Glutamatergic neuron (in vitro differentiated cells): ENCODE data around the gene ELAVL3. TPM values are rescaled to one million over a fixed set of nuclear protein-coding genes. Genes with fewer than 3 reads are reported as not detected.

Source experiments
- DNase-seq: peaks from one replicate; pipeline ENCODE4 v3.0.0; 2022
- H3K27ac Mint-ChIP-seq: one replicate; pipeline ENCODE4 v1.8.0; 2020; ENCODE audit warnings: mild to moderate bottlenecking, mixed read lengths, inconsistent platforms; ENCODE audit not compliant: unreplicated experiment
- H3K27me3 Mint-ChIP-seq: one replicate; pipeline ENCODE4 v1.8.0; 2020; ENCODE audit warnings: mild to moderate bottlenecking, moderate library complexity, mixed read lengths, inconsistent platforms; ENCODE audit not compliant: unreplicated experiment
- H3K36me3 Mint-ChIP-seq: one replicate; pipeline ENCODE4 v1.8.0; 2020; ENCODE audit warnings: mild to moderate bottlenecking, mixed read lengths, inconsistent platforms; ENCODE audit not compliant: unreplicated experiment
- H3K4me1 Mint-ChIP-seq: one replicate; pipeline ENCODE4 v1.8.0; 2020; ENCODE audit warnings: mild to moderate bottlenecking, low read depth, mixed read lengths, inconsistent platforms; ENCODE audit not compliant: unreplicated experiment
- H3K4me3 Mint-ChIP-seq: one replicate; pipeline ENCODE4 v1.8.0; 2020; ENCODE audit warnings: mild to moderate bottlenecking, mixed read lengths, inconsistent platforms; ENCODE audit not compliant: unreplicated experiment
- H3K9me3 Mint-ChIP-seq: one replicate; pipeline ENCODE4 v1.8.0; 2020; ENCODE audit warnings: mild to moderate bottlenecking, moderate library complexity, mixed read lengths, inconsistent platforms; ENCODE audit not compliant: unreplicated experiment
- CTCF ChIP-seq: fragments of 200-600 bp; sonication (generic); IDR thresholded peaks from one replicate; pipeline ENCODE4 v1.5.0; 2021; ENCODE audit not compliant: partially characterized antibody, unreplicated experiment
- total RNA-seq: library from RNA; stranded (reverse); fragmentation: NEBNext Ultra II Directional; extraction: Animal tissue kit (Norgen Biotek cat#: 25700); gene quantifications from one replicate; pipeline ENCODE4 v1.2.1, GENCODE V29; 2021; ENCODE audit not compliant: unreplicated experiment

The ELAVL3 gene
- total RNA-seq, 1 donor from 2014 or later: 633 TPM

GRCh38 chr19:11423791-11424181 is 57.1 kb downstream of the ELAVL3 start:
- Mint-ChIP-seq H3K4me1 (peaks cover 3% of the 10 kb centered on the region), H3K36me3 (no peaks in the 10 kb centered on the region), H3K4me3 (no peak overlapping the region), H3K27ac (no peak overlapping the region), H3K27me3 (peaks cover 18% of the 10 kb centered on the region), H3K9me3 (peaks cover 5% of the 10 kb centered on the region)
- TF ChIP-seq CTCF: no peak
- no peak for DNase-seq

GRCh38 chr19:11423164-11423790 is 57.6 kb downstream of the ELAVL3 start:
- no peak for DNase-seq
- H3K27me3 Mint-ChIP-seq: peaks cover 18% of the 10 kb centered on the region
- H3K27ac Mint-ChIP-seq: no peak overlapping the region
- H3K36me3 Mint-ChIP-seq: no peaks in the 10 kb centered on the region
- no peak for TF ChIP-seq CTCF
- H3K4me3 Mint-ChIP-seq: no peak overlapping the region
- peaks cover 3% of the 10 kb centered on the region for H3K4me1 Mint-ChIP-seq
- H3K9me3 Mint-ChIP-seq: peaks cover 5% of the 10 kb centered on the region

GRCh38 chr19:11422163-11423065 is 58.4 kb downstream of the ELAVL3 start:
- peak; percentile 64 for DNase-seq
- no peak for TF ChIP-seq CTCF
- H3K4me3 Mint-ChIP-seq: peak overlapping the region; percentile 69
- peaks cover 3% of the 10 kb centered on the region for H3K4me1 Mint-ChIP-seq
- H3K27me3 Mint-ChIP-seq: peaks cover 23% of the 10 kb centered on the region
- peaks cover 5% of the 10 kb centered on the region for H3K9me3 Mint-ChIP-seq
- no peak overlapping the region for H3K27ac Mint-ChIP-seq
- H3K36me3 Mint-ChIP-seq: no peaks in the 10 kb centered on the region

GRCh38 chr19:11421371-11422098 is 59.3 kb downstream of the ELAVL3 start:
- DNase-seq: peak; percentile 55
- no peak for TF ChIP-seq CTCF
- peaks cover 7% of the 10 kb centered on the region for H3K9me3 Mint-ChIP-seq
- peaks cover 25% of the 10 kb centered on the region for H3K27me3 Mint-ChIP-seq
- peak overlapping the region; percentile 23 for H3K4me3 Mint-ChIP-seq
- H3K36me3 Mint-ChIP-seq: no peaks in the 10 kb centered on the region
- no peak overlapping the region for H3K27ac Mint-ChIP-seq
- peaks cover 3% of the 10 kb centered on the region for H3K4me1 Mint-ChIP-seq
